ENCODE results near the gene SEMA4D. TPM values are rescaled to one million over a fixed set of nuclear protein-coding genes. Genes with fewer than 3 reads are reported as not detected.

The SEMA4D gene
- total and polyA plus RNA-seq, 2 of the 13 experiments (the other 11 are each of a cell fraction or from before 2014, with no cell fraction given) = 0.13 to 0.16 TPM

DNA sequence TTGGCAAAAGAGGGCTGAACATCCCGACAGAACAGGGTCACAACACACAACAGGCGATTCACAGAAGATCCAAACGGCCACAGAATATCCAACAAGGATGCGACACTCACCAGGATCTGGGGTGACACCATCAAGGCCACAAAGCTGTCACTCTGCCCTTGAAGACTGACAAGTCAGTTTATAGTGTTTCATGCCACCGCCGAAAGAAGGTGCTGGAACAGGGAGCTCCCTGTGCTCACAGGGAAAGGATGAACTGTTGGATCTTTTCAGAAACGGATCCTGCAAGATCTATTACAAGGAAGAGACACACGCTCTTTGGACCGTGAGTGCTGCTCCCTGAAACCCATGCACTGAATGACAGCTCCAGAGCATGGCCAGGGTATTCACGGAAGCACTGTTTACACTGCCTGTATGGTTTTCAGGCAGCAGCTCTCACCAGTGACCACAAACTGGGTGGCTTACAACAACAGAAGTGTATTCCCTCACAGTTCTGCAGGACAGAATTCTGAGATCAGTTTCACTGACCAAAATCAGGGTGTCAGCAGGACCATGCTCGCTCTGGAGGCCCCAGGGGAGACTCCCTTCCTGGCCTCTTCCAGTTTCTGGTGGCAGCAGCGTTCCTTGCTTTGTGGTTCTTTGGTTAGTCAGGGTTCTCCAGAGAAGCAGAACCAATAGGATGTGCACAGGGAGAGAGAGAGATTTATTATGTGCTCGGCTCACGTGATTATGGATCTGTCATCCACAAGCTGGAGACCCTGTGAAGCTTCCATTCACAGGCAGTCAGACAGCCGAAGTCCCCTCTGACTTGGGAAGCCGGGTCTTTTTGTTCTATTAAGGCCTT lies 52.8 kb downstream of the SEMA4D start:
- BruUV-seq (replicated peaks) = no TSS peak
- H3K4me1 ChIP-seq (ENCODE audit: insufficient read depth, low read length) = no peaks in the 10 kb centered on the region

More for the DNA sequence above, 52.8 kb downstream of the SEMA4D start:
- 34% methylated on average over 14 of the region's 16 CpGs for WGBS (ENCODE audit: low lambda C conversion rate)
- CTCF ChIA-PET (ENCODE audit: low intra/inter-chr PET ratio, low total read pairs) = no interaction called here
- no peak overlapping the region for H2AFZ ChIP-seq (ENCODE audit: low read length)
- intact Hi-C loops (cut with micrococcal nuclease; ENCODE audit: unreplicated experiment) (no loop called here), in situ Hi-C loops (cut with HindIII; ENCODE audit: extremely low pct_ligation_motif_present, low pct_unique_long_range_greater_than_20kb) (no loop called here)
- no peak overlapping the region for H3K4me3 ChIP-seq (replicated peaks in 1 of 3; ENCODE audit: insufficient read depth in 1 of 3, low read depth in 2 of 3, low read length in 3 of 3)
- no peak overlapping the region for H3K4me2 ChIP-seq (ENCODE audit: low read depth, low read length)
- no peaks in the 10 kb centered on the region for H3K79me2 ChIP-seq (ENCODE audit: insufficient read depth, low read length)
- FAIRE-seq = no peak
- H3K27me3 ChIP-seq (ENCODE audit: control insufficient read depth in 1 of 2, insufficient read depth in 2 of 2, low read length in 2 of 2) = peaks cover 2 to 23% of the 10 kb centered on the region in 2 experiments; a peak in 3 of 5 replicates
- TF ChIP-seq KLF13 (CRISPR knock-in tag; IDR thresholded peaks at IDR 0.05) (no peak), RELA (CRISPR knock-in tag; IDR thresholded peaks at IDR 0.05) (no peak), NONO (IDR thresholded peaks at IDR 0.05) (no peak), NONO (CRISPR knock-in tag; conservative IDR thresholded peaks at IDR 0.05) (no peak), CBFB (CRISPR knock-in tag; IDR thresholded peaks at IDR 0.05) (no peak), CENPT (CRISPR knock-in tag; IDR thresholded peaks at IDR 0.05; ENCODE audit: low read depth) (no peak), BCL6 (CRISPR knock-in tag; IDR thresholded peaks at IDR 0.05) (no peak), CC2D1A (CRISPR knock-in tag; IDR thresholded peaks at IDR 0.05) (no peak), NKX3-1 (CRISPR knock-in tag; IDR thresholded peaks at IDR 0.05) (no peak), SMARCE1 (IDR thresholded peaks at IDR 0.05; ENCODE audit: borderline replicate concordance) (no peak)
- TF ChIP-seq, protein P1, sequence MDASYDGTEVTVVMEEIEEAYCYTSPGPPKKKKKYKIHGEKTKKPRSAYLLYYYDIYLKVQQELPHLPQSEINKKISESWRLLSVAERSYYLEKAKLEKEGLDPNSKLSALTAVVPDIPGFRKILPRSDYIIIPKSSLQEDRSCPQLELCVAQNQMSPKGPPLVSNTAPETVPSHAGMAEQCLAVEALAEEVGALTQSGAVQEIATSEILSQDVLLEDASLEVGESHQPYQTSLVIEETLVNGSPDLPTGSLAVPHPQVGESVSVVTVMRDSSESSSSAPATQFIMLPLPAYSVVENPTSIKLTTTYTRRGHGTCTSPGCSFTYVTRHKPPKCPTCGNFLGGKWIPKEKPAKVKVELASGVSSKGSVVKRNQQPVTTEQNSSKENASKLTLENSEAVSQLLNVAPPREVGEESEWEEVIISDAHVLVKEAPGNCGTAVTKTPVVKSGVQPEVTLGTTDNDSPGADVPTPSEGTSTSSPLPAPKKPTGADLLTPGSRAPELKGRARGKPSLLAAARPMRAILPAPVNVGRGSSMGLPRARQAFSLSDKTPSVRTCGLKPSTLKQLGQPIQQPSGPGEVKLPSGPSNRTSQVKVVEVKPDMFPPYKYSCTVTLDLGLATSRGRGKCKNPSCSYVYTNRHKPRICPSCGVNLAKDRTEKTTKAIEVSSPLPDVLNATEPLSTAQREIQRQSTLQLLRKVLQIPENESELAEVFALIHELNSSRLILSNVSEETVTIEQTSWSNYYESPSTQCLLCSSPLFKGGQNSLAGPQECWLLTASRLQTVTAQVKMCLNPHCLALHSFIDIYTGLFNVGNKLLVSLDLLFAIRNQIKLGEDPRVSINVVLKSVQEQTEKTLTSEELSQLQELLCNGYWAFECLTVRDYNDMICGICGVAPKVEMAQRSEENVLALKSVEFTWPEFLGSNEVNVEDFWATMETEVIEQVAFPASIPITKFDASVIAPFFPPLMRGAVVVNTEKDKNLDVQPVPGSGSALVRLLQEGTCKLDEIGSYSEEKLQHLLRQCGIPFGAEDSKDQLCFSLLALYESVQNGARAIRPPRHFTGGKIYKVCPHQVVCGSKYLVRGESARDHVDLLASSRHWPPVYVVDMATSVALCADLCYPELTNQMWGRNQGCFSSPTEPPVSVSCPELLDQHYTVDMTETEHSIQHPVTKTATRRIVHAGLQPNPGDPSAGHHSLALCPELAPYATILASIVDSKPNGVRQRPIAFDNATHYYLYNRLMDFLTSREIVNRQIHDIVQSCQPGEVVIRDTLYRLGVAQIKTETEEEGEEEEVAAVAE (CRISPR knock-in tag; IDR thresholded peaks at IDR 0.05; ENCODE audit: borderline replicate concordance) = no peak
- TF ChIP-seq, protein P2, sequence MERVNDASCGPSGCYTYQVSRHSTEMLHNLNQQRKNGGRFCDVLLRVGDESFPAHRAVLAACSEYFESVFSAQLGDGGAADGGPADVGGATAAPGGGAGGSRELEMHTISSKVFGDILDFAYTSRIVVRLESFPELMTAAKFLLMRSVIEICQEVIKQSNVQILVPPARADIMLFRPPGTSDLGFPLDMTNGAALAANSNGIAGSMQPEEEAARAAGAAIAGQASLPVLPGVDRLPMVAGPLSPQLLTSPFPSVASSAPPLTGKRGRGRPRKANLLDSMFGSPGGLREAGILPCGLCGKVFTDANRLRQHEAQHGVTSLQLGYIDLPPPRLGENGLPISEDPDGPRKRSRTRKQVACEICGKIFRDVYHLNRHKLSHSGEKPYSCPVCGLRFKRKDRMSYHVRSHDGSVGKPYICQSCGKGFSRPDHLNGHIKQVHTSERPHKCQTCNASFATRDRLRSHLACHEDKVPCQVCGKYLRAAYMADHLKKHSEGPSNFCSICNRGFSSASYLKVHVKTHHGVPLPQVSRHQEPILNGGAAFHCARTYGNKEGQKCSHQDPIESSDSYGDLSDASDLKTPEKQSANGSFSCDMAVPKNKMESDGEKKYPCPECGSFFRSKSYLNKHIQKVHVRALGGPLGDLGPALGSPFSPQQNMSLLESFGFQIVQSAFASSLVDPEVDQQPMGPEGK (CRISPR knock-in tag; IDR thresholded peaks at IDR 0.05) = no peak
- H3K27ac ChIP-seq (ENCODE audit: extremely low read length, insufficient read depth, low read length) = no peak overlapping the region
- no peaks in the 10 kb centered on the region for H3K36me3 ChIP-seq (replicated peaks in 1 of 2; ENCODE audit: control insufficient read depth in 1 of 2, insufficient read depth in 2 of 2, low read length in 2 of 2)
- peak; percentile 18; the same call in 1 of the 3 replicates for ATAC-seq
- POLR2A ChIA-PET = no interaction called here
- no peak overlapping the region for H3K9ac ChIP-seq (ENCODE audit: insufficient read depth, low read depth, low read length)
- H3K9me3 ChIP-seq (ENCODE audit: low read length) = no peaks in the 10 kb centered on the region
- H4K20me1 ChIP-seq (ENCODE audit: insufficient read depth, low read length) = no peaks in the 10 kb centered on the region
- no peak for DNase-seq (ENCODE audit: low spot score)
